C4-2B (cell line): Measurements from ENCODE around the gene ASTN1.

Experiments used
- ZFX ChIP-seq: fragments of 450-650 bp; IDR thresholded peaks from 2 replicates; pipeline ENCODE4 v1.6.1; 2017
- TF ChIP-seq, protein P1 (sequence below): fragments of 450-650 bp; conservative IDR thresholded peaks from 2 replicates; pipeline ENCODE4 v1.5.1; 2017; ENCODE audit warnings: mild to moderate bottlenecking

GRCh38 chr1:177138347-177138746, 26.2 kb downstream of the ASTN1 start:
- TF ChIP-seq, protein P1, sequence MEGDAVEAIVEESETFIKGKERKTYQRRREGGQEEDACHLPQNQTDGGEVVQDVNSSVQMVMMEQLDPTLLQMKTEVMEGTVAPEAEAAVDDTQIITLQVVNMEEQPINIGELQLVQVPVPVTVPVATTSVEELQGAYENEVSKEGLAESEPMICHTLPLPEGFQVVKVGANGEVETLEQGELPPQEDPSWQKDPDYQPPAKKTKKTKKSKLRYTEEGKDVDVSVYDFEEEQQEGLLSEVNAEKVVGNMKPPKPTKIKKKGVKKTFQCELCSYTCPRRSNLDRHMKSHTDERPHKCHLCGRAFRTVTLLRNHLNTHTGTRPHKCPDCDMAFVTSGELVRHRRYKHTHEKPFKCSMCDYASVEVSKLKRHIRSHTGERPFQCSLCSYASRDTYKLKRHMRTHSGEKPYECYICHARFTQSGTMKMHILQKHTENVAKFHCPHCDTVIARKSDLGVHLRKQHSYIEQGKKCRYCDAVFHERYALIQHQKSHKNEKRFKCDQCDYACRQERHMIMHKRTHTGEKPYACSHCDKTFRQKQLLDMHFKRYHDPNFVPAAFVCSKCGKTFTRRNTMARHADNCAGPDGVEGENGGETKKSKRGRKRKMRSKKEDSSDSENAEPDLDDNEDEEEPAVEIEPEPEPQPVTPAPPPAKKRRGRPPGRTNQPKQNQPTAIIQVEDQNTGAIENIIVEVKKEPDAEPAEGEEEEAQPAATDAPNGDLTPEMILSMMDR = no peak
- TF ChIP-seq ZFX = no peak
